NCI-H128 (cell line): ENCODE data around the gene CR1L.
"Not testable (repeated sequence)": the region's sequence is repeated elsewhere in the genome, so short reads cannot be mapped to it uniquely, and the experiment has no call there.

Source experiments
- DNase-seq: peaks from one replicate; lab custom pipeline; 2025; ENCODE audit not compliant: unreplicated experiment; lab: John Stamatoyannopoulos, UW

Gene CR1L

DNA sequence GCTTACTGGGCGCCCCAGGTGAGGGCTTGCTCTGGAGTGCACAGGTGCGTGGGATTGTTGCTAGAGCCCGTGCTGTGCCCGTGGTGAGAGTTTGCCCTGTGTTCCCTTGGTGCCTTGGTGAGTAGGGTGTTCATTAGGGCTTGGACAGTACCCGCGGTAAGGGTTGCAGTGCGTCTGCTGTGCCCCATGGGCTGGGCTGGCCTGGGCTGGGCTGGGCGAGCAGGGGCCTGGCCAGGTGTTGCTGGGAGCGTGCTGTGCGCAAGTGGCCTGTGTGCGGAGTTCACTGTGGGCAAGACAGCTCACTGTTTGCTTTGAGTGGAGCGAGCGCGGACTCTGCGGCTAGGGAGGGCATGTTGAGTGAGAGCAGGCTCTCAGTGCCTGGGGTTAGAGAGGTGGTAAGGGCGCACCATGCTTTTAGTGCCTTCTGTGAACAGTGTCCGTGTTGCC lies 725 bp downstream of the CR1L start:
- DNase-seq: no peak

- DNase-seq: no peak
Observed at GRCh38 chr1:207646171-207646570, 1.2 kb downstream of the CR1L start.

- no peak for DNase-seq
Observed at GRCh38 chr1:207646944-207647579, 2.1 kb downstream of the CR1L start.

- no peak for DNase-seq
Observed at GRCh38 chr1:207647671-207648333, 2.9 kb downstream of the CR1L start.

DNA sequence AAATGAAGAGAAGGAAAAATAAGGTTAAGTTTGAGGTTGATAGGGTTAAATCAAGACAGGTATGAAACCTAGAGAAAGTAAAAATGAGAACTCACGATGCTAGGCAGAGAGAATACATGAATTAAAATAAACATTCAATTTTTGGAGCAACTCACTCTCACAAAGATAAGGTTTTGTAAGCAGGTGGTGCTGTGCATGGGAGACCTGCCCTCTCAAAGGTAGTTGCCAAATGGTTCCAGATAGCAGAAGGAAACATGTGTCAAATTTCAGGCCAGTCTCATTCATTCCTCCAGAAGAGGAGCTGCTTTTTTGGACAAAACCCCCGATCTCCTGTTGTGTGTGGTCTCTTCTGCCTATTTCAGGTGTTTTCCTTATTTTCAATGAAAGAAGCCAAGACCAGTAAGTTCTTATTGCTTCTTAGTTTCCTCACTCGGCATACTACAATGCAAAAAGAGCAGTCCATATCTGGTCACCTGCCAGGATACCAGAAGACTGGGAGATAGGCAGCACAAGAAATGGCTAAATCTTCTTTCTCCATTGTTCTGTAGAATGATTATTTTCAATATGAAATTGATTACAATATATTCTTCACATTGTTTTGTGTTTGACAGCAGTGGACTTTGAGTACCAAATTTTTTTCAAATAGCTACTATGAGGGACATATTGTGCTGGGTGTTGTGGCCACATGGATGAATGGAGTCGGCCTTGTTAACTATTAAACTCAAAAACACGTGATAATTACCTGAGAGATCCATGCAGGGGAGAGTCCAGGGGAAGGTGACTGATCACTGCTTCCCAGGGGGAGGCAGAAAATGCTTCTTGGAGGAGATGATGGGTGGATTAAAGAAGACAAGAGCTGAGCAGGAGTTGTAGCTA lies 3.6 kb downstream of the CR1L start:
- DNase-seq: no peak

- no peak for DNase-seq
Observed at GRCh38 chr1:207649210-207649753, 4.3 kb downstream of the CR1L start.

- no peak for DNase-seq
Observed at GRCh38 chr1:207649865-207650580, 5.1 kb downstream of the CR1L start.

DNA sequence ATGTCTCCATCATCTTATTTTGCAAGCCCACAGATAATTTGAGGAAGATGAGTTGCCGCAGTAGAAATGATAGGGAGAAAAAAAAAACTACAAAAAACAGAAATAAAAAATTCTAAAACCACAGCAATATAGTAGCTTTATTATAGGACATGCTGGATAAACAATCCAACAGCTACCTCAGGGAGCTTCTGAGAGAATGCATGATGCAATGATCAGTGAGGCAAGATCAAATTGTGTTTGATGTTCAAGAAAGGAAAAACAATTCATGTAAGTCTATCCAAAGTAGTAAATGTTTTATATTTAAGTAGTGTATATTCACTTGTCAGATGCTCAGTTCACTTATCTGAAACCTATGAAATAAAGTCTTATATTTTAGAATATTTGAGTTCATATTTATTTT lies 6.7 kb downstream of the CR1L start:
- no peak for DNase-seq

- no peak for DNase-seq
Observed at GRCh38 chr1:207654320-207654719, 9.4 kb downstream of the CR1L start.

DNA sequence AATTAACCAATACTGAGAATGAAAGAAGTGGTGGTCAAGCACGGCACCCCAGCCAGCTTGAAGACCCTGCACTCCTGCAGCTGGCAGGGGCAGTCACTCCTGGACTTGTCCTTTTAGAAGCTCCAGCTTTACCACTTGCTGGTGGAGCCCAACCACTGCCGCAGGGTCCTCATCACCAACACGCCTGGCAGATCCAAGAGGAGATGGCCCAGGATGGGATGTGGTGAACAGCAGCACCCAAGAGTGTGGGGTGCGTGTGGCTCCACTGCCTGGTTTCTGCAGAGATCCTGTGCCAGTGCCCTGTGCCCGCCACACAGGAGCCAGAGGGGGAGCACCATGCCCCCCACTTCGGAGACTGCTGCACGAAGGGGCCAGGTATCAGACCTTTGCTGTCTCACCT lies 13.5 kb downstream of the CR1L start:
- no peak for DNase-seq

DNA sequence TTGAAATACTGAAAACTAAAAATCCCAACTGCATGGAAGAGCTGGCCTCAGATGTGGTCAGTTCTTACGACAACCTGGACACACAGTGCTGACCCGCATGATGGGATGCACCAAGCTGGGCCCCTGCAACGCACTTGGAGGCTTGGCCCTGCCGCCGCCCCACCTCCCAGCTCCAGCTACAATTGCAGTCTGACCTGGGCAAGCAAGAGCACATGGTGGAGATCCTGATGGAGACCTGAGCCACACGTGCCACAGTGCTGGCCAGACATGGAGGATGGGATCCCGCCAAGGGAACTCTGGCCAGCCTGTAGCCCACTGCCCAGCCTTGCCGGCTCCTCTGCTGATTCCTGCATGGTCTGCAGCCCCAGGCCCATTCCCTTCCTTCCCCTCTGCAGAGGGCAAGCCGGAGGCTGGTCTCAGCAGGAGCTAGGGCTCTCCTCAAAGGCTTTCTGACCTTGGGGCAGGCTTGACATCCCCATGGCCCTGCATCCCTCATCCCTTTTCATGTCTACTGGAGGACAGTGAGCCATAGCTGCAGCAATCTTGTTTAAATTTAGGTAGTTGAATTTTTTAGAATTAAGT lies 14.1 kb downstream of the CR1L start:
- DNase-seq: no peak

DNA sequence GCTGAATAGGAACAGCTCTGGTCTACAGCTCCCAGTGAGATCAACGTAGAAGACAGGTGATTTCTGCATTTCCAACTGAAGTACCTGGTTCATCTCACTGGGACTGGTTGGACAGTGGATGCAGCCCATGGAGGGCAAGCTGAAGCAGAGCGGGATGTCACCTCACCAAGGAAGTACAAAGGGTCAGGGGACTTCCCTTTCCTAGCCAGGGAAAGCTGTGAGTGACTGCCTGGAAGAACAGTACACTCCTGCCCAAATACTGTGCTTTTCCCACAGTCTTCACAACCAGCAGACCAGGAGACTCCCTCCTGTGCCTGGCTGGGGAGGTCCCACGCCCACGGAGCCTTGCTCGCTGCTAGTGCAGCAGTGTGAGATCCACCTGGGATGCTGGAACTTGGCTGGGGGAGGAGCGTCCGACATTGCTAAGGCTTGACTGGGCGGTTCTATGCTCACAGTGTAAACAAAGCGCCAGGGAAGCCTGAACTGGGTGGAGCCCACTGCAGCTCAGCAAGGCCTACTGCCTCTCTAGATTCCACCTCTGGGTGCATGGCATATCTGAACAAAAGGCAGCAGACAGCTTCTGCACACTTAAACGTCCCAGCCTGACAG lies 14.7 kb downstream of the CR1L start:
- DNase-seq: no peak

DNA sequence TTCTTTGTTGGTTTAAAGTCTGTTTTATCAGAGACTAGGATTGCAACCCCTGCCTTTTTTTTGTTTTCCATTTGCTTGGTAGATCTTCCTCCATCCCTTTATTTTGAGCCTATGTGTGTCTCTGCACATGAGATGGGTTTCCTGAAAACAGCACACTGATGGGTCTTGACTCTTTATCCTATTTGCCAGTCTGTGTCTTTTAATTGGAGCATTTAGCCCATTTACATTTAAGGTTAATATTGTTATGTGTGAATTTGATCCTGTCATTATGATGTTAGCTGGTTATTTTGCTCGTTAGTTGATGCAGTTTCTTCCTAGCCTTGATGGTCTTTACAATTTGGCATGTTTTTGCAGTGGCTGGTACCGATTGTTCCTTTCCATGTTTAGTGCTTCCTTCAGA lies 16.5 kb downstream of the CR1L start:
- DNase-seq: not testable (repeated sequence)

DNA sequence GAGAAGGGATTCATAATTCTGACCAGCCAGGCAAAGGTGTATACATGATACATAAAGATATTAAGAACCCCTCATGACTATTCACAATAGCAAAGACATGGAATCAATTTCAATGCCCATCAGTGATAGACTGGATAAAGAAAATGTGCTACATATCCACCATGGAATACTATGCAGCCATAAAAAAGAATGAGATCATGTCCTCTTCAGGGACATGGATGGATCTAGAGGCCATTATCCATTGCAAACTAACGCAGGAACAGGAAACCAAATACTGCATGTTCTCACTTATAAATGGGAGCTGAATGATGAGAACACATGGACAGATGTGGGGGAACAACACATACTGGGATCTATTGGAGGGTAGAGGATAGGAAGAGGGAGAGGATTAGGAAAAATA lies 21.4 kb downstream of the CR1L start:
- DNase-seq: no peak

GRCh38 chr1:207669528-207670009 lies 24.6 kb downstream of the CR1L start:
- no peak for DNase-seq

DNA sequence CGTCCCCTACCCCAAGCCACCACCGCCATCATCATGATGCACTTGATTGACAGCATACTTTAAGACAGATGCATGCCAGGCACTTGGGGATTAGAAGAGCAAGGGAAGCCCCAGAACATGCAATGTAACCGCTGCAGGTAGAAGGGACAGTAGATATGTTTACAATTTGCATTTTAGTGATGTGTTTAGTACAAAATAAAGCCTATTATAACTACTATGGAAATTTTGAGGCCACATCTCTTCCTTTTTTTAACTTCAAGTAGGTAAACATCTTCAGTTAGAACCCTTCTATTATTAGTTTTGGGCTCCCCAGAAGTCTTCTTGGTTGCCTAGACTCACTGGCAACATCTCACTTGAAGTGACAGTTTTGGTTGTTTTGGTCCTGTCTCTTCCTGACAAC lies 25.3 kb downstream of the CR1L start:
- no peak for DNase-seq

DNA sequence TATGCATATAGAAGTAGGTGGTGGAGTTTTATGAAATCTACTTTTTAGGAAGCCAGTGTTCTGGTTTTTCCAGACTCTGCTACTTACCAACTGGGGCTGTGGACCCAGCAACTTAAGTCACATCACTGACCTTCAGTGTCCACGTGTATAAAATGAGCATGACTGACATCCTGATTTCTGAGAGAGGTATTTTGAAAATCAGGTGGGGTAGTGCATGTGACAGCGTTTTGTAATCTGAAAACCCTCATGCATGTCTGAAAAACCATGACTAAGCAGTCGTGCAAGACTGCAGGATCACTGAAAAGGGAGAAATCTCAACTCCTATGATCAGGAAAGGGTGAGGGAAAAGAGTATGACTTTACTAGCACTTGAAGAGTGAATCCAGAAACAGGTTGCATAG lies 26.1 kb downstream of the CR1L start:
- DNase-seq: no peak

DNA sequence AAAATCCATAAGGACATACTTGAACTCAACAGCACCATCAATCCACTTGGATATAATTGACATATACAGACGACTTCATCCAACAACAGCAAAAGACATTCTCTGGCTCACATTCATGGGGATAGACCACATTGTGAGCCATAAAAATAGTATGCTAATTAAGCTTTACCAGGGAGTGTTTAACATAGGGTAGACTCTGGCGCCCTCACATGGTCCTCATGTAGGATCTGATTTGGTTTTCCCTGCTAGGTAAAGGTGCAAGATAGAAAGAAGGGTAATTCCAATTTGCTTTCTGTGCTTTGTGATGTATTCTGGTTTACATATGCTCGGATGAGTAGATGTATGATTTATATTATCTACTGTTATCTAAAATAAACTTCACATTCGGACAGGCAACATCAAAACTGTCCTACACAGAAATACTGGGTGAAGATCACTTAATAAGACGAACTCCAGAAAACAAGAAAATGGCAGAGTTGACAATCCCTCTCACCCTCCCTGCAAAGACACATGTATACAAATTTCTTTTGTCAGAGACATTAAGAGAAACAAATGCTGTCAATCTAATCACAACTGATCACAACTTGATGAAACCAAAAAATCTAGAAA lies 27.7 kb downstream of the CR1L start:
- peak; percentile 30 for DNase-seq

- no peak for DNase-seq
Observed at GRCh38 chr1:207673399-207673798, 28.5 kb downstream of the CR1L start.

DNA sequence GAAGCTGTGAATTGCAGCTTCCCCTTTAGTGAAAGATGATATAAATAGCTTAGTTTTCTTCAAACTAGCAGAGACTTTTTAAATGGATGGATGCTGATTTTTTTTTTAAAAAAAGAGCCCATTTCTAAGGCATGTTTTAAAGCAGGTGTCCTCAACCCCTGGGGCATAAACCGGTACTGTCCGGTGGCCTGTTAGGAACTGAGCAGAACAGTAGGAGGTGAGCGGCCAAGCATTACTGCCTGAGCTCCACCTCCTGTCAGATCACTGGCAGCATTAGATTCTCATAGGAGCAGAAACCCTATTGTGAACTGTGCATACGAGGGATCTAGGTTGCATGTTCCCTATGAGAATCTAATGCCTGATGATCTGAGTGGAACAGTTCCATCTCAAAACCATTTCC lies 31.2 kb downstream of the CR1L start:
- no peak for DNase-seq
